GM12873 (cell line): ENCODE data around the gene YAP1.

Source experiments
- TF ChIP-seq, protein P1 (sequence below): IDR thresholded peaks from 2 replicates; pipeline ENCODE4 v1.5.1; 2012; ENCODE audit warnings: low read depth, mild to moderate bottlenecking, moderate library complexity, low read length, control low read depth; ENCODE audit not compliant: insufficient read depth; ENCODE audit errors: missing control alignments

Gene YAP1

GRCh38 chr11:102138670-102139069 is 28.4 kb downstream of the YAP1 start:
- TF ChIP-seq, protein P1, sequence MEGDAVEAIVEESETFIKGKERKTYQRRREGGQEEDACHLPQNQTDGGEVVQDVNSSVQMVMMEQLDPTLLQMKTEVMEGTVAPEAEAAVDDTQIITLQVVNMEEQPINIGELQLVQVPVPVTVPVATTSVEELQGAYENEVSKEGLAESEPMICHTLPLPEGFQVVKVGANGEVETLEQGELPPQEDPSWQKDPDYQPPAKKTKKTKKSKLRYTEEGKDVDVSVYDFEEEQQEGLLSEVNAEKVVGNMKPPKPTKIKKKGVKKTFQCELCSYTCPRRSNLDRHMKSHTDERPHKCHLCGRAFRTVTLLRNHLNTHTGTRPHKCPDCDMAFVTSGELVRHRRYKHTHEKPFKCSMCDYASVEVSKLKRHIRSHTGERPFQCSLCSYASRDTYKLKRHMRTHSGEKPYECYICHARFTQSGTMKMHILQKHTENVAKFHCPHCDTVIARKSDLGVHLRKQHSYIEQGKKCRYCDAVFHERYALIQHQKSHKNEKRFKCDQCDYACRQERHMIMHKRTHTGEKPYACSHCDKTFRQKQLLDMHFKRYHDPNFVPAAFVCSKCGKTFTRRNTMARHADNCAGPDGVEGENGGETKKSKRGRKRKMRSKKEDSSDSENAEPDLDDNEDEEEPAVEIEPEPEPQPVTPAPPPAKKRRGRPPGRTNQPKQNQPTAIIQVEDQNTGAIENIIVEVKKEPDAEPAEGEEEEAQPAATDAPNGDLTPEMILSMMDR: no peak

- TF ChIP-seq, protein P1: no peak
Measured at GRCh38 chr11:102139081-102139498, 28.8 kb downstream of the YAP1 start.

GRCh38 chr11:102142333-102142732 is 32.1 kb downstream of the YAP1 start:
- TF ChIP-seq, protein P1: no peak

GRCh38 chr11:102143867-102144266 is 33.6 kb downstream of the YAP1 start:
- TF ChIP-seq, protein P1: no peak

- TF ChIP-seq, protein P1: no peak
Measured at GRCh38 chr11:102144357-102145355, 34.4 kb downstream of the YAP1 start.

DNA sequence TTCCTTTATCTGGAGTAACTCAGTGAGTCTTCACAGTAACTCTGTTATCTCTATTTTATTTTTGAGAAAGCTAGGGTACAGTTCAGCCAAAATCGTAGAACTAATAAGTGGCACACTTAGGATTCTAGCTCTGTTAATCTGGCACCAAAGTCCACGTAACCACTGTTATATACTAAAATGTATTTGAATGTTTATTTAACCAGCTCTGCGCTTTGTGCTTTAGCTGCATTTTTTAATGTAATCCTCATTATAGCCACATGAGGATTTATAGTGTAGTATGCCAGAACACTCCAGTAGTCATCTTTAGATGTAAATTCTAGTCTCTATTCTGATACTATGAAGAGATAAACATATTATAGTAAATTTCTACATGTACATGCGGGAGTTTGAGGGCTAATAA is 36.8 kb downstream of the YAP1 start:
- TF ChIP-seq, protein P1: no peak

DNA sequence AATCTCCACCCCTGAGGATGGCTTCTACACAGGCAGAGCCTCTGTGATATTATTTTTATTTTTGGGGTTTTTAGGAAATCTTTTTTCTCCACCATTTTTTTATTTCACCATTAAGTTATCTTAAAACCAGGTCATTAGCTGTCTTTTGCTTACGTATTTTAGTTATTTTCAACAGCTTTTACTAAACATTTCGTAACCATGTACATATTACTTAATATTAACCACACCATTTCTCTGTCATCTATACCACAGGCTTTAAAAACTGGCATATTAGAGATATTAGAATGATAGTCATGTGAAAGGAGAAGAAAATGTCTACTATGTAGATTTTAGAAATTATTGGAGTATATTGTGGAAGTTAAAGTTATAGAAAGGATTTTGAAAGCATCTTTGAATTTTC is 37.4 kb downstream of the YAP1 start:
- TF ChIP-seq, protein P1: no peak
